Measurements from ENCODE around the gene GPR42. TPM values are rescaled to one million over a fixed set of nuclear protein-coding genes. Genes with fewer than 3 reads are reported as not detected.

The GPR42 gene
- not detected for polyA plus RNA-seq (ENCODE audit: insufficient read length)
- long read RNA-seq, donor 1 = 0 reads
- long read RNA-seq, donor 2 = 0 reads
- long read RNA-seq, donor 3 = 0 reads
- long read RNA-seq, donor 4 = 0 reads
- long read RNA-seq, donor 5 = 0 reads
- long read RNA-seq, donor 6 = 0 reads
- long read RNA-seq, donor 7 = 0 reads
- long read RNA-seq, donor 8 = 0 reads

GRCh38 chr19:35370722-35371121, at the start of gene GPR42:
Gene GPR42 (plus strand): TSS chr19:35371068. CDS start chr19:35371360, 292 bp downstream.
- DNase-seq = no peak

GRCh38 chr19:35321291-35321690, 49.6 kb upstream of the GPR42 start:
- DNase-seq = no peak

- no peak for DNase-seq
Observed at GRCh38 chr19:35322014-35322413, 48.9 kb upstream of the GPR42 start.

- DNase-seq = no peak
Observed at GRCh38 chr19:35327642-35328041, 43.2 kb upstream of the GPR42 start.

- no peak for DNase-seq
Observed at GRCh38 chr19:35328851-35329285, 42.0 kb upstream of the GPR42 start, which contains the start of gene CD22. Gene CD22 (plus strand): TSS chr19:35329187. CDS start chr19:35332041, 2,854 bp downstream.

GRCh38 chr19:35329323-35329722, 41.5 kb upstream of the GPR42 start:
- DNase-seq = no peak

- DNase-seq = no peak
Observed at GRCh38 chr19:35330475-35330874, 40.4 kb upstream of the GPR42 start.

- no peak for DNase-seq
Observed at GRCh38 chr19:35331551-35332214, 39.2 kb upstream of the GPR42 start.

- DNase-seq = no peak
Observed at GRCh38 chr19:35332817-35333216, 38.1 kb upstream of the GPR42 start.

- DNase-seq = no peak
Observed at GRCh38 chr19:35334144-35334753, 36.6 kb upstream of the GPR42 start.

- DNase-seq = no peak
Observed at GRCh38 chr19:35336166-35336955, 34.5 kb upstream of the GPR42 start.

GRCh38 chr19:35337097-35337983, 33.5 kb upstream of the GPR42 start:
- DNase-seq = no peak

- DNase-seq = no peak
Observed at GRCh38 chr19:35337984-35338296, 32.9 kb upstream of the GPR42 start.

GRCh38 chr19:35340431-35340830, 30.4 kb upstream of the GPR42 start:
- no peak for DNase-seq

GRCh38 chr19:35341006-35341405, 29.9 kb upstream of the GPR42 start:
- DNase-seq = no peak

- DNase-seq = no peak
Observed at GRCh38 chr19:35341565-35342225, 29.2 kb upstream of the GPR42 start.

GRCh38 chr19:35342430-35342829, 28.4 kb upstream of the GPR42 start:
- DNase-seq = no peak

- no peak for DNase-seq
Observed at GRCh38 chr19:35344511-35345031, 26.3 kb upstream of the GPR42 start.

- no peak for DNase-seq
Observed at GRCh38 chr19:35345671-35346111, 25.2 kb upstream of the GPR42 start.

- DNase-seq = no peak
Observed at GRCh38 chr19:35346193-35347052, 24.4 kb upstream of the GPR42 start.

Data from left kidney (tissue), 8 donors.